HG03175 (cell line): ENCODE results near the gene MAP2K1.
"Not testable (repeated sequence)": the region's sequence is repeated elsewhere in the genome, so short reads cannot be mapped to it uniquely, and the experiment has no call there.

Source experiments
- ATAC-seq: cut with Tn5 transposase; IDR thresholded peaks from one replicate; pipeline ENCODE4 v1.9.1; 2021; ENCODE audit warnings: mild to moderate bottlenecking, moderate library complexity; ENCODE audit not compliant: unreplicated experiment

The MAP2K1 gene

GRCh38 chr15:66472176-66472999 is 85.7 kb downstream of the MAP2K1 start:
- peak; percentile 86 for ATAC-seq

DNA sequence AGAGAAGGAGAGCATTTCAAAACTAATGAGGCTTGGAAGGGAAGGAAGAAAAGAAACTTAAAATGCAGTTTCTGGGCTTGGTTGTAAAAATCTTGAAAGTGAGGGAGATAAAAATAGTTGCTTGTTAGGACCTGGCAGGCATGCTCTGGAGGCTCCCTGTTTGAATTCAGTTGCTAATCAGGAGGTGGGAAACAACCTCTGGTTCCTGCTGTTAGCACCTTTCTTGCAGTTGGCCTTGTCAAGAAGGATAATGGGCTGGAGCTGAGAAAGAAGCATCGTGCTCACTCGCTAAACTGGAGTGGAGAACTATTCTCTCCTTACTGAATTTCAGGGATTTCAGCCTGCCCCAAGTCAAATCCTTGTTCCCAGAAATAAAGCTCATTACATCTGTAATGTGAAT is 87.4 kb downstream of the MAP2K1 start:
- no peak for ATAC-seq

DNA sequence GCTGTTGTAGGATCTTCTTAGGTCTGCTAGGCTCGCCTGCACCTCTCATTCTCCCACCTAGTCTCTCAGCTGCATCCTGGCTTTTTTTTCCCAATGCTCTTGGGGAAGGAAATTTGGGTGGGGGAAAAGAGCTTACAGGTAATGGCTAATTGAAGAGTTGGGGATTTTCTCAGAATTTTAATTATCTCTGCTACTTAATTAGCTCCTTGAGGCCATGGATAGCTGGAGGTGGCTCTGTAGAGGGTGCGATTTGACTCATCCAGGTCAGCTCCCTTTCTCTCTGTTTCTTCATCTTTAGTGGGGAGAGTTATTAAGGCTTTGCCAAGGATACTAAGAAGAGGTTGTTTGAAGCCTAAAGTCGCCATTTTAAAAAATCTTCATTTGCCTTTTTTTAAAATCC is 88.3 kb downstream of the MAP2K1 start:
- ATAC-seq = no peak

GRCh38 chr15:66476535-66476934 is 89.8 kb downstream of the MAP2K1 start:
- no peak for ATAC-seq

GRCh38 chr15:66477011-66477410 is 90.3 kb downstream of the MAP2K1 start:
- ATAC-seq = no peak

DNA sequence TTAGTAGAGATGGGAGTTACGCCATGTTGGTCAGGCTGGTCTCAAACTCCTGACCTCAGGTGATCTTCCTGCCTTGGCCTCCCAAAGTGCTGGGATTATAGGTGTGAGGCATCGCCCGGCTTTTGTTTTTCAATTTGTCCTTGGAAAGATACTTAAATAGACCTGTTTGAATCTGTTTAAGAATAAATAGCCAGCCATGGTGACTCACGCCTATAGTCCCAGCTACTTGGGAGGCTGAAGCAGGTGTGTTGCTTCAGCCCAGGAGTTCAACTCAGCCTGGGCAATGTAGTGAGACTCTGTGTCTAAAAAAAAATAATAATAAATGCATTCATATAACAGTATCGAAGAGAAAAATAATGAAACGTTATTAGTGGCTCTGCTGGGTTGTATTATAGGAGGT is 93.6 kb downstream of the MAP2K1 start:
- ATAC-seq = no peak

- no peak for ATAC-seq
Observed at GRCh38 chr15:66481107-66481856, 94.6 kb downstream of the MAP2K1 start.

DNA sequence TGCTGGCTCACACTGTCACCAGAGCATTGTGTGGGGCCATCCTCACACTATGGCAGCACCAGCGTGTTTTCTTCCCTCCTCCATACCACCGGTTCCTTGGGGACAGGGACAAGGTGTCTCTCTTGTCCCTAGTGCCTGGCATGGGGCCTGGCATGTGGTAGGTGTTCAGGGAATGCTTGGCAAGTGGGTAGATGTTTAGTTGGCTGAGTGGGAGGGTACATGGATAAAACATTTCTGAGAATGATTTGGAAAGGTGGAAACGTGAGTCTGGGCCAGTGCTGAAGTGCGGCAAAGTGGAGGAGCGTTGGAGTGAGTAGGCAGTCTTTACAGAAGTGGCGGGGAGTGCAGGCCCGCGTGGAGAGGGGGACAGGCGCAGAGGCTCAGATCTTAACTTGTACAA is 95.8 kb downstream of the MAP2K1 start:
- ATAC-seq = no peak

- ATAC-seq = no peak
Observed at GRCh38 chr15:66483131-66483566, 96.4 kb downstream of the MAP2K1 start.

DNA sequence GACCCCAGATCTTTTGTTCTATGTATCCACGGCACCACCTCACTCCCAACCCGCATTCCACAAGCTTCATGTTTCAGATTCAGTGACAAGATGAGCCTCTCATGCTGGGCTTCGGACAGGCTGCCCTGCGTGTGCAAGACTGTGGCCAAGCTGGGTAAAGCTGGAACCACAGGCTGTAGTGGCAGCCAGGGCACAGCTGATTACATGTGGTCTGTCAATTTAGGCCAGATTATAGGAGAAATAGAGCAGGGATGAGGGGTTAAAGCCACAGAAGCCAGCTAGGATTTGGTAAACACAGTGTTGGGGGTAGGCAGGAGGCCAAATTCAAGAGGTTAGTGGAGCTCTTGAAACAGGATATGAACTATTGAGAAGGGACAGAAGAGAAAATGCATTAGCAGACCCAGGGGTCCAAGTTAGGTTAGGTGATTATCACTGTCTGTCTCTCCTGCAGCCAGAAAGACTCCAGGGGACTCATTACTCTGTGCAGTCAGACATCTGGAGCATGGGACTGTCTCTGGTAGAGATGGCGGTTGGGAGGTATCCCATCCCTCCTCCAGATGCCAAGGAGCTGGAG is 97.9 kb downstream of the MAP2K1 start:
- ATAC-seq = no peak

DNA sequence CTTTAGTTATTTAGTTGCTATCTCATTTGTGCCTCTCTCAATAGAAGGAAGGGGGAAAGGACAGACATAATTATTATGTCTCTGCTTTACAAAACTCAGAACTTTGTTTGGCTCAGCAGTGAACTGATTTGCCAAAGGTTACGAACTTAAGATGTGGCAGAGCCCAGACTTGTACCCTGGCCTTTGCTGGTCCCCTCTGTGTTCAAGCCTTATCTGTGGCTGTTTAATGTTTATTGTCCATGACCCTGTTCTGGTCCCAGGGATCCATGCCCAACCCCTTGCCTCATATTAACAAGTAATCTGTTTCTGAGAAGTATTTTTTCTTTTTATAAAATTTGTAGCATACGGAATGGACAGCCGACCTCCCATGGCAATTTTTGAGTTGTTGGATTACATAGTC is 100.2 kb downstream of the MAP2K1 start:
- no peak for ATAC-seq

DNA sequence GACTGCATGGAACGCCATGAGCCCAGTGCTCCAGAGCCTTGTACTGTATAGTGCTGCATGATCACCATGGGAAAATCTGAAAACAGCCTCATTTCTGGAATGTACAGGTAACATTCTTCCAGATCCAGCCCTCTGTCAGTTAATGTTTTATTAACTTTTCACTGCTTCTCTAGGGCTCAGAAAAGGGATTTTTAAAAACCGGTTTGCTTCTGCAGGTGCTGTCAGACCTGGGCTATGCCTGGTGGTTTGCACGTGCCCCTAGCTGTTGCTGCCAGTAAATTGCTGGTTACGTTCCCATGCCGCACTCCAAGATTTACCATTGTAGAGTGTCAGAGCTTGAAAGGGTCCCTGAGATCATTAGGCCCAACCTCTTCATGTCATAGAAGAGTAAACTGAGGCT is 101.8 kb downstream of the MAP2K1 start:
- ATAC-seq = no peak

DNA sequence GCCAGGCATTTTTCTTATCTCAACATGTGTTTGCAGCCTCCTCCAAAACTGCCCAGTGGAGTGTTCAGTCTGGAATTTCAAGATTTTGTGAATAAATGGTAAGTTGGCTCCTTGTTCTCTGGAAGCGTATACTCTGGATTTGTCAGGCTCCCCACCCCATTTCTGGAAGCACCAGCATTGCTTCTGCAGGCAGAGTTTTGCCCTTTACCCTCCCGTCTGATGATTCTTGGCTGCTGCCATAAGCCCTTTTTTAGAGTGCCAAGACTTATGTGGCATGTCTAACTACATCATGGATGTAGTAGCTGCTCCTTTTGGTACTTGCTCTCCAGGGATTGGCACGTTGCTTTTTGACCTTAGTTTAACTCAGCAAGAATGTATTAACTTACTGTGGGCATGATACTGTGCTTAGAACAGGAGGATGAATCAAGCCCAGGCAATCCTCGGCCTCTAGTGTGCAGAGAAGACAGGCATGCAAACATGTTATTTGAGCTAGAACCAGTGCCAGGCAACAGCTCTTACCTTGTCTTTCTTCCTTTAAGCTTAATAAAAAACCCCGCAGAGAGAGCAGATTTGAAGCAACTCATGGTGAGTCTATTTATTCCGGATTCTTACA is 102.6 kb downstream of the MAP2K1 start:
- no peak for ATAC-seq

- ATAC-seq = no peak
Observed at GRCh38 chr15:66491846-66492245, 105.1 kb downstream of the MAP2K1 start.

GRCh38 chr15:66494262-66494661 is 107.5 kb downstream of the MAP2K1 start:
- ATAC-seq = no peak

GRCh38 chr15:66496951-66497501 is 110.3 kb downstream of the MAP2K1 start:
- ATAC-seq = peak; percentile 24

DNA sequence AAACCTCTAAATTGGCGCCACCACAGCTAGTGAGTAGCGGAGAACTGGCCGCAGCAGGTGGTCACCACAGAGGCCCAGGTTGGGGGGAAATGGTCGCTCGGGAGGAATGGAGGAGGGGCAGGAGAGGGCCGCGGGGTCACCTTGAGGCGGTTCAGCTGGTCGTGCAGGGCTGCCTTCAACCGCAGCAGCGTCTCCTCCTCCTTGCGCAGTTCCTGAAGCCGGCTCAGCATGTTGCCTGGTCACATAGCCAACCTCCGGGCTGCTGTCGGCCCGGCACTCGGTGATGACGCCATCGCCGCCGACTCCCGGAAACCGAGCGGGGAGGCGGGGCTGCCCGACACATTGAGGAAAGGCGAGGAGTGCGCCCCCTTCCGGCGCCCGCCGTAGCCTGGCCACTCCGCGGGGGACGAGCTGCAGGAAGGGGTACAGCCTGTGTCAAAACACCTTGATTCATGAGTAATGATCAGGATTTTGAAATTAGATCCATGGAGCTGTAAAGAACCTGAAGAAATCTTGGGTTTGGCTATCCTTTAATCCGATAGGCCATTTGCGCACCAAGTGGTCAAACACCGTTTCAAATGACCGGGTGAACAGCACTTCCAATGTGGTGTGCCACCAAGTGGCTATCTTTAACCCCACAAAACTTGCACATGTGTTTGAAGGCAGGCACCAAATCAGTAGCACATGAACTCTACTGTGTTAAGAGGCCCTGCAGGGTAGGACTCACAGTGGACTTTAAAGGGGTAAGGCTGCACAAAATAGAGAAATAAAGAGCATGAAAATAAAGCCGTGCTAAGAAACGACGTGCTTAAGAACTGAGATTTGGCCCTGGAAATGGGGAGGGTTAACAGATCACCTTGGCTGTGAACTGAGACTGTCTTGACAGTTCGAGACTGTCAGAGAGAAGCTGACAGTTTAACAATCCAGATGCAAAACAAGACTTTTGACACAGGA is 111.1 kb downstream of the MAP2K1 start, which contains the start of gene SNAPC5:
TSS of gene SNAPC5 (minus strand) at position 261 of the 954 bp plus-strand sequence. CDS start at position 230, 31 bp downstream.
- ATAC-seq = peak; percentile 89

GRCh38 chr15:66498501-66499386 is 112.0 kb downstream of the MAP2K1 start:
- ATAC-seq = no peak

GRCh38 chr15:66500346-66500745 is 113.6 kb downstream of the MAP2K1 start:
- ATAC-seq = not testable (repeated sequence)
